B cell (primary cell): ENCODE measurements around the gene ZBTB47. TPM values are rescaled to one million over a fixed set of nuclear protein-coding genes. Genes with fewer than 3 reads are reported as not detected.

Experiments
- ATAC-seq: fragments of 200-7000 bp; cut with Tn5 transposase; one replicate; pipeline ENCODE4 v1.10.0; 2021; ENCODE audit warnings: low read depth, mild to moderate bottlenecking, moderate number of reproducible peaks, moderate library complexity
- CTCF ChIA-PET: fragments of 350-600 bp; sonication (Branson Sonifier 250); formaldehyde crosslinking; loops from one replicate; lab custom pipeline; 2021; ENCODE audit warnings: antibody characterized with exemption, inconsistent platforms; lab: Charles Lee
- POLR2A ChIA-PET: fragments of 350-600 bp; sonication (Branson Sonifier 250); formaldehyde crosslinking; loops from one replicate; lab custom pipeline; 2021; ENCODE audit warnings: antibody characterized with exemption; lab: Charles Lee
- DNase-seq: peaks from one replicate; pipeline ENCODE4 v3.0.0; 2013
- H2AFZ ChIP-seq: 2 replicates; pipeline ENCODE4 v1.6.1; 2012; ENCODE audit warnings: mild to moderate bottlenecking, low read depth, low read length; ENCODE audit not compliant: insufficient read depth, poor library complexity, severe bottlenecking
- H3K27ac ChIP-seq, 2 donors: 1 replicate in 1 of 2; 2 replicates in 1 of 2; pipeline ENCODE4 v1.5.1; 2012 to 2013; ENCODE audit warnings: low read length in 2 of 2, mild to moderate bottlenecking in 2 of 2, moderate library complexity in 1 of 2
- H3K27me3 ChIP-seq, 4 experiments: fragments of 200-600 bp in 1 of 4; sonication (generic) in 1 of 4; replicated peaks in 1 of 4; 1 replicate in 2 of 4; 2 replicates in 2 of 4; pipeline versions ENCODE4 v1.6.1 to v1.7.0; 2013 to 2016; ENCODE audit warnings: low read length in 3 of 4, mild to moderate bottlenecking in 2 of 4, mixed read lengths in 1 of 4, moderate library complexity in 1 of 4; ENCODE audit not compliant: insufficient read depth in 4 of 4, control insufficient read depth in 3 of 4; ENCODE audit errors: control extremely low read depth in 1 of 4
- H3K36me3 ChIP-seq, 2 experiments: replicated peaks in 1 of 2; 1 replicate in 1 of 2; 2 replicates in 1 of 2; pipeline versions ENCODE4 v1.6.1 to v1.7.1; 2013; ENCODE audit warnings: low read length in 1 of 2; ENCODE audit not compliant: insufficient read depth in 2 of 2, control insufficient read depth in 1 of 2; ENCODE audit errors: control extremely low read depth in 1 of 2, extremely low read depth in 1 of 2
- H3K4me1 ChIP-seq, 2 donors: fragments of 200-600 bp in 1 of 2; sonication (generic) in 1 of 2; 1 replicate in 1 of 2; 2 replicates in 1 of 2; pipeline versions ENCODE4 v1.5.1 to v1.6.1; 2013 to 2017; ENCODE audit warnings: low read length in 2 of 2; ENCODE audit not compliant: control insufficient read depth in 2 of 2, insufficient read depth in 2 of 2
- H3K4me2 ChIP-seq: replicated peaks from 2 replicates; pipeline ENCODE3; 2012; ENCODE audit warnings: mild to moderate bottlenecking, low read depth, low read length; ENCODE audit not compliant: poor library complexity, severe bottlenecking
- H3K4me3 ChIP-seq, 5 experiments: fragments of 200-600 bp in 1 of 5; sonication (generic) in 1 of 5; 1 replicate in 3 of 5; 2 replicates in 2 of 5; pipeline versions ENCODE4 v1.5.1 to v1.7.0; 2011 to 2016; ENCODE audit warnings: low read length in 4 of 5, mild to moderate bottlenecking in 4 of 5, low read depth in 2 of 5, control low read depth in 1 of 5, moderate library complexity in 1 of 5; ENCODE audit not compliant: insufficient read depth in 1 of 5; ENCODE audit errors: control extremely low read depth in 1 of 5, extremely low read depth in 1 of 5
- H3K79me2 ChIP-seq: fragments of 200-600 bp; sonication (generic); one replicate; pipeline ENCODE4 v1.6.0; 2016; ENCODE audit warnings: low read length; ENCODE audit not compliant: control insufficient read depth, insufficient read depth
- H3K9ac ChIP-seq: fragments of 200-600 bp; sonication (generic); 2 replicates; pipeline ENCODE4 v1.6.1; 2017; ENCODE audit warnings: mild to moderate bottlenecking, low read length, moderate library complexity
- H3K9me3 ChIP-seq, 3 donors: one replicate each; pipeline versions ENCODE4 v1.6.1 to v1.7.1; 2013; ENCODE audit warnings: low read length in 2 of 3; ENCODE audit not compliant: control insufficient read depth in 2 of 3, insufficient read depth in 1 of 3; ENCODE audit errors: control extremely low read depth in 1 of 3
- H4K20me1 ChIP-seq: 2 replicates; pipeline ENCODE4 v1.6.0; 2012; ENCODE audit warnings: mild to moderate bottlenecking, low read length; ENCODE audit not compliant: insufficient read depth, control insufficient read depth, poor library complexity, severe bottlenecking
- H3K27ac Mint-ChIP-seq: one replicate; pipeline ENCODE4 v1.8.0; 2021; ENCODE audit warnings: mixed read lengths
- H3K27me3 Mint-ChIP-seq: one replicate; pipeline ENCODE4 v1.8.0; 2021; ENCODE audit warnings: mixed read lengths
- H3K4me1 Mint-ChIP-seq: one replicate; pipeline ENCODE4 v1.8.0; 2021; ENCODE audit warnings: mixed read lengths
- H3K4me3 Mint-ChIP-seq: one replicate; pipeline ENCODE4 v1.8.0; 2021; ENCODE audit warnings: mixed read lengths
- H3K9me3 Mint-ChIP-seq: one replicate; pipeline ENCODE4 v1.8.0; 2022; ENCODE audit warnings: mixed read lengths; ENCODE audit not compliant: insufficient read depth
- EZH2 ChIP-seq: IDR thresholded peaks from 2 replicates; pipeline ENCODE4 v1.6.1; 2012; ENCODE audit warnings: borderline replicate concordance, low read depth, mild to moderate bottlenecking, moderate library complexity, low read length; ENCODE audit not compliant: insufficient read depth, poor library complexity, severe bottlenecking
- WGBS: methylation state at CpG from one replicate; pipeline ENCODE4 v1.1.5; 2013; ENCODE audit warnings: missing lambda C conversion rate; ENCODE audit not compliant: insufficient coverage; 5-methylcytosine and 5-hydroxymethylcytosine counted together
- intact Hi-C: fragments of 100-400 bp; cut with micrococcal nuclease; formaldehyde crosslinking; loops from one replicate; pipeline ENCODE4 v1.10.0; 2022
- polyA plus RNA-seq: library from polyadenylated mRNA; depleted of rRNA; stranded (reverse); fragments of >200 nt; gene quantifications from 2 replicates; pipeline ENCODE4 v1.2.3, GENCODE V29; 2012
- total RNA-seq, 2 donors: library from RNA; stranded (reverse); fragments of 120-200 nt in 1 of 2; gene quantifications; 1 replicate in 1 of 2; 2 replicates in 1 of 2; pipeline versions ENCODE4 v1.2.3 to v1.2.4, GENCODE V29; 2013 to 2022
- TF ChIP-seq, protein P1 (sequence below): fragments of 200-600 bp; IDR thresholded peaks from one replicate; pipeline ENCODE4 v1.8.0; 2022; ENCODE audit warnings: antibody characterized with exemption, mild to moderate bottlenecking

ZBTB47 gene
- total and polyA plus RNA-seq, 2 donors (not counting 1 experiment from before 2014, with no cell fraction given): 0.34 to 1.6 TPM

DNA sequence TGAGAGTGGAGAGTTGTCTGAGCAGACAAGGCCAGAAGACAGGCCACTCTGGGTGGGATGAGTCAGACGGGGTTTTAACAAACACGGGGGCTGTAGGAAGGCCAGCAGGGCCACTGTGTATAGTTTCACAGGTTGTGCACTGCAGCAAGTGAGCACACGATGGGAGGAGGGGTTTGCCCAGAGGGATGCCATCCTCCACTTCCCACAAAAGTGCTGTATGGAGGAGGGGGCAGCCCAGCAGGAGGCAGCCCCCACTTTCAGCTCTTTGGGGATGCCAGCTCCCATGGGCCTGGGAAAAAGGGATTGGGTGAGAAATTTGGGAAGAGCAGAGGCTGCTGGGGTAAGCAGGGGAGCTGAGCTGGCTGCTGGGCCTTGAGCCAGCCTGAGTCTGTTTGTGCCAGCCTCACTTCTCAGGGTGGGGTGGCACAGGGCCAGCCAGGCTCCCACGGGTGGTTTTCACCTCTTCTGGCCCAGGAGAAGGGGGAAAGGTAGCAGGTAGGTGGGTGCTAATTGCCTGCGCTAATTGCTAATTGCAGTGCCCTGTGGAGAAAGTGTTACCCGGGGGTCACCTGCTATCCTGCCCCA is 6.7 kb downstream of the ZBTB47 start:
- intact Hi-C loops: loop anchor here (5.0 kb wide), 1 partner anchor 82 kb away; no protein-coding TSS in a partner anchor
- DNase-seq (no peak), ATAC-seq (no peak)
- 84% methylated on average over 3 of the region's 6 CpGs for WGBS
- Histone ChIP-seq H3K36me3 (no peaks in the 10 kb centered on the region), H3K9me3 (no peaks in the 10 kb centered on the region), H3K9ac (no peak overlapping the region), H3K27me3 (no peaks in the 10 kb centered on the region), H3K4me2 (no peak overlapping the region), H3K79me2 (no peaks in the 10 kb centered on the region), H3K4me1 (peaks cover 13 to 22% of the 10 kb centered on the region in 2 donors), H2AFZ (no peak overlapping the region), H3K4me3 (no peak overlapping the region), H4K20me1 (no peaks in the 10 kb centered on the region), H3K27ac (no peak overlapping the region)
- Mint-ChIP-seq H3K9me3 (no peaks in the 10 kb centered on the region), H3K4me3 (no peak overlapping the region), H3K27ac (no peak overlapping the region), H3K4me1 (peaks cover 12% of the 10 kb centered on the region), H3K27me3 (no peaks in the 10 kb centered on the region)
- no peak for TF ChIP-seq EZH2
- TF ChIP-seq, protein P1, sequence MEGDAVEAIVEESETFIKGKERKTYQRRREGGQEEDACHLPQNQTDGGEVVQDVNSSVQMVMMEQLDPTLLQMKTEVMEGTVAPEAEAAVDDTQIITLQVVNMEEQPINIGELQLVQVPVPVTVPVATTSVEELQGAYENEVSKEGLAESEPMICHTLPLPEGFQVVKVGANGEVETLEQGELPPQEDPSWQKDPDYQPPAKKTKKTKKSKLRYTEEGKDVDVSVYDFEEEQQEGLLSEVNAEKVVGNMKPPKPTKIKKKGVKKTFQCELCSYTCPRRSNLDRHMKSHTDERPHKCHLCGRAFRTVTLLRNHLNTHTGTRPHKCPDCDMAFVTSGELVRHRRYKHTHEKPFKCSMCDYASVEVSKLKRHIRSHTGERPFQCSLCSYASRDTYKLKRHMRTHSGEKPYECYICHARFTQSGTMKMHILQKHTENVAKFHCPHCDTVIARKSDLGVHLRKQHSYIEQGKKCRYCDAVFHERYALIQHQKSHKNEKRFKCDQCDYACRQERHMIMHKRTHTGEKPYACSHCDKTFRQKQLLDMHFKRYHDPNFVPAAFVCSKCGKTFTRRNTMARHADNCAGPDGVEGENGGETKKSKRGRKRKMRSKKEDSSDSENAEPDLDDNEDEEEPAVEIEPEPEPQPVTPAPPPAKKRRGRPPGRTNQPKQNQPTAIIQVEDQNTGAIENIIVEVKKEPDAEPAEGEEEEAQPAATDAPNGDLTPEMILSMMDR: no peak
- POLR2A ChIA-PET: no interaction called here
- CTCF ChIA-PET: no interaction called here

DNA sequence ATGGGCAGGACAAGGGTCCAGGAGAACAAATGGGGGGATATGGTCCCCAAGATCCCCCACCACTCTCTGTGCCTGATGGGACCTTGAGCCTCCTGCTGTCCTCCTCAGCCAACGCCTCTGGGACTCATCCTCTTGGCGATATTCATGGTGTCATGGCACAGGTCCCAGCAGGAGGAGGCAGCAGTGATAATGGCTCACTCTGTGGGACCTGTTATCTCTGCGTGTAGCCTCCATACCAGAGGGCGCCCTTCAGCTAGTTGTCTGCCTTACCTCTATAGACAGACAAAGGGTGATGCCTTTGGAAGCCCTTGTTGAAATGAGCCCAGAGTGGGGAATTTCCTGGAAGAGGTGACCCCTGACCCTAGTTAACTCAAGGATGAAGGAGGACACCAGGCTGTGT is 7.4 kb downstream of the ZBTB47 start:
- DNase-seq (no peak), ATAC-seq (no peak)
- Histone ChIP-seq H3K9ac (no peak overlapping the region), H3K9me3 (no peaks in the 10 kb centered on the region), H3K36me3 (no peaks in the 10 kb centered on the region), H2AFZ (no peak overlapping the region), H3K79me2 (no peaks in the 10 kb centered on the region), H3K27me3 (no peaks in the 10 kb centered on the region), H3K4me1 (peaks cover 13 to 22% of the 10 kb centered on the region in 2 donors), H3K27ac (no peak overlapping the region), H3K4me2 (no peak overlapping the region), H3K4me3 (no peak overlapping the region), H4K20me1 (no peaks in the 10 kb centered on the region)
- Mint-ChIP-seq H3K9me3 (no peaks in the 10 kb centered on the region), H3K4me3 (no peak overlapping the region), H3K4me1 (peaks cover 13% of the 10 kb centered on the region), H3K27me3 (no peaks in the 10 kb centered on the region), H3K27ac (no peak overlapping the region)
- CTCF ChIA-PET: no interaction called here
- POLR2A ChIA-PET: no interaction called here
- 72% methylated on average over 3 of the region's 4 CpGs for WGBS
- intact Hi-C loops: loop anchor here (5.0 kb wide), 1 partner anchor 81 kb away; no protein-coding TSS in a partner anchor
- no peak for TF ChIP-seq EZH2
- TF ChIP-seq, protein P1: no peak
